ENCODE results near the gene CYBRD1.
A peak's percentile ranks its signal among the peaks of the same experiment; 100 is the strongest.

Gene CYBRD1

GRCh38 chr2:171568089-171568488 lies 45.8 kb downstream of the CYBRD1 start:
- TF ChIP-seq MAX (IDR thresholded peaks at IDR 0.05; ENCODE audit: low read depth, low read length) (no peak), CTCF (IDR thresholded peaks at IDR 0.05; ENCODE audit: low read depth, low read length) (no peak), MYC (IDR thresholded peaks at IDR 0.05; ENCODE audit: low read depth, low read length) (no peak), POLR2A (IDR thresholded peaks at IDR 0.05; ENCODE audit: extremely low read depth, insufficient read length) (no peak)
- DNase-seq (ENCODE audit: low read depth): peak; percentile 44
- H3K4me3 ChIP-seq (ENCODE audit: low read depth, low read length): no peak overlapping the region

- TF ChIP-seq POLR2A (IDR thresholded peaks at IDR 0.05; ENCODE audit: extremely low read depth, insufficient read length): no peak
- no peak for TF ChIP-seq MYC (IDR thresholded peaks at IDR 0.05; ENCODE audit: low read depth, low read length)
- no peak for TF ChIP-seq CTCF (IDR thresholded peaks at IDR 0.05; ENCODE audit: low read depth, low read length)
- TF ChIP-seq MAX (IDR thresholded peaks at IDR 0.05; ENCODE audit: low read depth, low read length): no peak
- H3K4me3 ChIP-seq (ENCODE audit: low read depth, low read length): no peak overlapping the region
- no peak for DNase-seq (ENCODE audit: low read depth)
These were observed 49.4 kb downstream of the CYBRD1 start for GRCh38 chr2:171571721-171572120.

GRCh38 chr2:171574149-171574795 lies 52.0 kb downstream of the CYBRD1 start:
- peak; percentile 85 for DNase-seq (ENCODE audit: low read depth)
- H3K4me3 ChIP-seq (ENCODE audit: low read depth, low read length): no peak overlapping the region
- TF ChIP-seq MYC (IDR thresholded peaks at IDR 0.05; ENCODE audit: low read depth, low read length) (peak; percentile 54; the same call in 1 of the 2 replicates), MAX (IDR thresholded peaks at IDR 0.05; ENCODE audit: low read depth, low read length) (peak; percentile 69), CTCF (IDR thresholded peaks at IDR 0.05; ENCODE audit: low read depth, low read length) (peak; percentile 86), POLR2A (IDR thresholded peaks at IDR 0.05; ENCODE audit: extremely low read depth, insufficient read length) (no peak)

GRCh38 chr2:171575606-171576005 lies 53.3 kb downstream of the CYBRD1 start:
- DNase-seq (ENCODE audit: low read depth): no peak
- TF ChIP-seq MYC (IDR thresholded peaks at IDR 0.05; ENCODE audit: low read depth, low read length): no peak
- TF ChIP-seq MAX (IDR thresholded peaks at IDR 0.05; ENCODE audit: low read depth, low read length): no peak
- no peak for TF ChIP-seq POLR2A (IDR thresholded peaks at IDR 0.05; ENCODE audit: extremely low read depth, insufficient read length)
- no peak for TF ChIP-seq CTCF (IDR thresholded peaks at IDR 0.05; ENCODE audit: low read depth, low read length)

GRCh38 chr2:171578127-171578803 lies 56.0 kb downstream of the CYBRD1 start:
- TF ChIP-seq CTCF (IDR thresholded peaks at IDR 0.05; ENCODE audit: low read depth, low read length): no peak
- no peak for TF ChIP-seq MAX (IDR thresholded peaks at IDR 0.05; ENCODE audit: low read depth, low read length)
- TF ChIP-seq MYC (IDR thresholded peaks at IDR 0.05; ENCODE audit: low read depth, low read length): no peak
- no peak for TF ChIP-seq POLR2A (IDR thresholded peaks at IDR 0.05; ENCODE audit: extremely low read depth, insufficient read length)
- no peak overlapping the region for H3K4me3 ChIP-seq (ENCODE audit: low read depth, low read length)
- DNase-seq (ENCODE audit: low read depth): no peak

More at GRCh38 chr2:171575606-171576005, 53.3 kb downstream of the CYBRD1 start:
- H3K4me3 ChIP-seq (ENCODE audit: low read depth, low read length): no peak overlapping the region
